ENCODE data around the gene ANO10. TPM values are rescaled to one million over a fixed set of nuclear protein-coding genes. Genes with fewer than 3 reads are reported as not detected.
"Not testable (repeated sequence)": the region's sequence is repeated elsewhere in the genome, so short reads cannot be mapped to it uniquely, and the experiment has no call there.

Gene ANO10
- 21.5 TPM for polyA plus RNA-seq
- long read RNA-seq, donor 1, partial matches to known transcripts: 0 of 4 reads
- long read RNA-seq, donor 1, other reads (novel, unspliced or antisense): 0 of 4 reads
- long read RNA-seq, donor 2, partial matches to known transcripts: 0 of 2 reads
- long read RNA-seq, donor 2, other reads (novel, unspliced or antisense): 0 of 2 reads
- long read RNA-seq, donor 3: 0 reads
- long read RNA-seq, donor 4: 0 reads
- long read RNA-seq, donor 5: 0 reads
- long read RNA-seq, donor 6, partial matches to known transcripts: 0 of 4 reads
- long read RNA-seq, donor 6, other reads (novel, unspliced or antisense): 0 of 4 reads
- long read RNA-seq, donor 7, partial matches to known transcripts: 0 of 1 reads
- long read RNA-seq, donor 7, other reads (novel, unspliced or antisense): 0 of 1 reads
- long read RNA-seq, donor 8, partial matches to known transcripts: 15 of 18 reads
- long read RNA-seq, donor 8, other reads (novel, unspliced or antisense): 0 of 18 reads
- long read RNA-seq, donor 9: 0 reads
- long read RNA-seq, donor 10, transcript ANO10-201 (13 exons, 3,212 nt): major isoform, 5 of 44 reads
- long read RNA-seq, donor 10, partial matches to known transcripts: 10 of 44 reads
- long read RNA-seq, donor 10, other reads (novel, unspliced or antisense): 28 of 44 reads
- long read RNA-seq, donor 11, partial matches to known transcripts: 0 of 2 reads
- long read RNA-seq, donor 11, other reads (novel, unspliced or antisense): 0 of 2 reads

GRCh38 chr3:43621656-43622432 is at the start of gene ANO10:
Gene ANO10, minus strand, starts transcription at chr3:43622011. Its CDS starts 16,159 bp downstream, at chr3:43605852.
- no peaks in the 10 kb centered on the region for H3K9me3 ChIP-seq (ENCODE audit: control insufficient read depth, low read depth, low read length)
- H3K4me1 ChIP-seq (ENCODE audit: control insufficient read depth, insufficient read depth, low read length): peaks cover 4% of the 10 kb centered on the region
- peak within 1 kb of the TSS; percentile 88 for H3K27ac ChIP-seq (ENCODE audit: low read length)
- peak within 1 kb of the TSS; percentile 68 for H3K4me3 ChIP-seq (ENCODE audit: low read length)
- peak; percentile 99 for DNase-seq
- no peaks in the 10 kb centered on the region for H3K36me3 ChIP-seq (ENCODE audit: control insufficient read depth, insufficient read depth, low read length)
- H3K27me3 ChIP-seq (ENCODE audit: control insufficient read depth, insufficient read depth, low read length): no peaks in the 10 kb centered on the region
- WGBS (ENCODE audit: insufficient coverage, low lambda C conversion rate): no CpG with 5 or more reads among the region's 80 CpGs

GRCh38 chr3:43670635-43671522 is 49.1 kb upstream of the ANO10 start:
- Histone ChIP-seq H3K4me3 (ENCODE audit: low read length) (no peak overlapping the region), H3K4me1 (ENCODE audit: control insufficient read depth, insufficient read depth, low read length) (no peaks in the 10 kb centered on the region), H3K9me3 (ENCODE audit: control insufficient read depth, low read depth, low read length) (no peaks in the 10 kb centered on the region), H3K36me3 (ENCODE audit: control insufficient read depth, insufficient read depth, low read length) (no peaks in the 10 kb centered on the region), H3K27me3 (ENCODE audit: control insufficient read depth, insufficient read depth, low read length) (no peaks in the 10 kb centered on the region), H3K27ac (ENCODE audit: low read length) (no peak overlapping the region)
- no peak for DNase-seq
- WGBS (ENCODE audit: insufficient coverage, low lambda C conversion rate): no CpG with 5 or more reads among the region's 5 CpGs

- not testable (repeated sequence) for H3K36me3 ChIP-seq (ENCODE audit: control insufficient read depth, insufficient read depth, low read length); H3K9me3 ChIP-seq (ENCODE audit: control insufficient read depth, low read depth, low read length); H3K27me3 ChIP-seq (ENCODE audit: control insufficient read depth, insufficient read depth, low read length); H3K27ac ChIP-seq (ENCODE audit: low read length); DNase-seq; H3K4me3 ChIP-seq (ENCODE audit: low read length); H3K4me1 ChIP-seq (ENCODE audit: control insufficient read depth, insufficient read depth, low read length)
- WGBS (ENCODE audit: insufficient coverage, low lambda C conversion rate): no CpG with 5 or more reads among the region's 3 CpGs
Measured at GRCh38 chr3:43665011-43665410, 43.2 kb upstream of the ANO10 start.

- not testable (repeated sequence) for H3K27me3 ChIP-seq (ENCODE audit: control insufficient read depth, insufficient read depth, low read length); DNase-seq; H3K27ac ChIP-seq (ENCODE audit: low read length); H3K4me1 ChIP-seq (ENCODE audit: control insufficient read depth, insufficient read depth, low read length); H3K4me3 ChIP-seq (ENCODE audit: low read length); H3K36me3 ChIP-seq (ENCODE audit: control insufficient read depth, insufficient read depth, low read length); H3K9me3 ChIP-seq (ENCODE audit: control insufficient read depth, low read depth, low read length)
- WGBS (ENCODE audit: insufficient coverage, low lambda C conversion rate): no CpG with 5 or more reads among the region's 1 CpG
Measured at GRCh38 chr3:43661376-43661775, 39.6 kb upstream of the ANO10 start.

GRCh38 chr3:43659250-43659880 is 37.6 kb upstream of the ANO10 start:
- no peak for DNase-seq
- Histone ChIP-seq H3K4me1 (ENCODE audit: control insufficient read depth, insufficient read depth, low read length) (no peaks in the 10 kb centered on the region), H3K36me3 (ENCODE audit: control insufficient read depth, insufficient read depth, low read length) (no peaks in the 10 kb centered on the region), H3K27ac (ENCODE audit: low read length) (no peak overlapping the region), H3K4me3 (ENCODE audit: low read length) (no peak overlapping the region), H3K9me3 (ENCODE audit: control insufficient read depth, low read depth, low read length) (peaks cover 7% of the 10 kb centered on the region), H3K27me3 (ENCODE audit: control insufficient read depth, insufficient read depth, low read length) (no peaks in the 10 kb centered on the region)
- WGBS (ENCODE audit: insufficient coverage, low lambda C conversion rate): no CpG with 5 or more reads among the region's 13 CpGs

GRCh38 chr3:43656390-43656789 is 34.6 kb upstream of the ANO10 start:
- H3K4me1 ChIP-seq (ENCODE audit: control insufficient read depth, insufficient read depth, low read length); H3K36me3 ChIP-seq (ENCODE audit: control insufficient read depth, insufficient read depth, low read length); H3K27ac ChIP-seq (ENCODE audit: low read length); H3K4me3 ChIP-seq (ENCODE audit: low read length); H3K9me3 ChIP-seq (ENCODE audit: control insufficient read depth, low read depth, low read length); H3K27me3 ChIP-seq (ENCODE audit: control insufficient read depth, insufficient read depth, low read length); DNase-seq: not testable (repeated sequence)
- no CpG with 5 or more reads among the region's 22 CpGs for WGBS (ENCODE audit: insufficient coverage, low lambda C conversion rate)

- 63% methylated on average over 1 of the region's 1 CpG for WGBS (ENCODE audit: insufficient coverage, low lambda C conversion rate)
- no peak for DNase-seq
- no peak overlapping the region for H3K27ac ChIP-seq (ENCODE audit: low read length)
Measured at GRCh38 chr3:43650345-43650744, 28.5 kb upstream of the ANO10 start.

GRCh38 chr3:43649365-43649968 is 27.7 kb upstream of the ANO10 start:
- H3K27ac ChIP-seq (ENCODE audit: low read length): no peak overlapping the region
- peaks cover 7% of the 10 kb centered on the region for H3K4me1 ChIP-seq (ENCODE audit: control insufficient read depth, insufficient read depth, low read length)
- WGBS (ENCODE audit: insufficient coverage, low lambda C conversion rate): no CpG with 5 or more reads among the region's 6 CpGs
- no peaks in the 10 kb centered on the region for H3K9me3 ChIP-seq (ENCODE audit: control insufficient read depth, low read depth, low read length)
- DNase-seq: peak in 1 of 2 donors; percentile 48
- H3K27me3 ChIP-seq (ENCODE audit: control insufficient read depth, insufficient read depth, low read length): no peaks in the 10 kb centered on the region
- no peaks in the 10 kb centered on the region for H3K36me3 ChIP-seq (ENCODE audit: control insufficient read depth, insufficient read depth, low read length)
- H3K4me3 ChIP-seq (ENCODE audit: low read length): peak overlapping the region; percentile 14

More at GRCh38 chr3:43650345-43650744, 28.5 kb upstream of the ANO10 start:
- H3K4me1 ChIP-seq (ENCODE audit: control insufficient read depth, insufficient read depth, low read length): peaks cover 7% of the 10 kb centered on the region
- H3K36me3 ChIP-seq (ENCODE audit: control insufficient read depth, insufficient read depth, low read length): no peaks in the 10 kb centered on the region
- no peaks in the 10 kb centered on the region for H3K27me3 ChIP-seq (ENCODE audit: control insufficient read depth, insufficient read depth, low read length)
- no peaks in the 10 kb centered on the region for H3K9me3 ChIP-seq (ENCODE audit: control insufficient read depth, low read depth, low read length)
- no peak overlapping the region for H3K4me3 ChIP-seq (ENCODE audit: low read length)

GRCh38 chr3:43648957-43649356 is 27.1 kb upstream of the ANO10 start:
- WGBS (ENCODE audit: insufficient coverage, low lambda C conversion rate): 75% methylated on average over 1 of the region's 3 CpGs
- no peak for DNase-seq
- peaks cover 7% of the 10 kb centered on the region for H3K4me1 ChIP-seq (ENCODE audit: control insufficient read depth, insufficient read depth, low read length)
- H3K4me3 ChIP-seq (ENCODE audit: low read length): no peak overlapping the region
- H3K27me3 ChIP-seq (ENCODE audit: control insufficient read depth, insufficient read depth, low read length): no peaks in the 10 kb centered on the region
- no peak overlapping the region for H3K27ac ChIP-seq (ENCODE audit: low read length)
- H3K9me3 ChIP-seq (ENCODE audit: control insufficient read depth, low read depth, low read length): no peaks in the 10 kb centered on the region
- H3K36me3 ChIP-seq (ENCODE audit: control insufficient read depth, insufficient read depth, low read length): no peaks in the 10 kb centered on the region

All from large intestine (tissue), 12 donors.